Lung (tissue), 12 donors: ENCODE results near the gene CHRM3. TPM values are rescaled to one million over a fixed set of nuclear protein-coding genes. Genes with fewer than 3 reads are reported as not detected.

Source experiments
- ATAC-seq: fragments of 200-7000 bp; cut with Tn5 transposase; one replicate; pipeline ENCODE4 v1.9.1; 2020; ENCODE audit warnings: moderate number of reproducible peaks; ENCODE audit not compliant: insufficient read depth, low FRiP score
- DNase-seq, 3 donors: peaks; one replicate each; pipeline ENCODE4 v3.0.0-alpha.2; 2013 to 2017
- H3K27ac ChIP-seq, 2 donors: one replicate each; pipeline ENCODE4 v1.5.1; 2013; ENCODE audit warnings: mild to moderate bottlenecking in 2 of 2, moderate library complexity in 2 of 2, control low read depth in 1 of 2, inconsistent platforms in 1 of 2, low read depth in 1 of 2, low read length in 1 of 2
- H3K27me3 ChIP-seq, 3 donors: one replicate each; pipeline ENCODE4 v1.5.1; 2013; ENCODE audit warnings: low read length in 2 of 3; ENCODE audit not compliant: control insufficient read depth in 3 of 3, insufficient read depth in 3 of 3
- H3K36me3 ChIP-seq, 4 donors: one replicate each; pipeline ENCODE4 v1.5.1; 2013; ENCODE audit warnings: low read length in 4 of 4, mild to moderate bottlenecking in 1 of 4, moderate library complexity in 1 of 4; ENCODE audit not compliant: control insufficient read depth in 4 of 4, insufficient read depth in 4 of 4
- H3K4me1 ChIP-seq, 5 donors: one replicate each; pipeline ENCODE4 v1.5.1; 2013; ENCODE audit warnings: low read length in 5 of 5, mild to moderate bottlenecking in 2 of 5, moderate library complexity in 1 of 5; ENCODE audit not compliant: control insufficient read depth in 5 of 5, insufficient read depth in 5 of 5
- H3K4me3 ChIP-seq: one replicate; pipeline ENCODE4 v1.5.1; 2013; ENCODE audit warnings: mild to moderate bottlenecking, control low read depth, moderate library complexity
- H3K9ac ChIP-seq, 2 donors: one replicate each; pipeline ENCODE4 v1.5.1; 2013; ENCODE audit warnings: low read length in 2 of 2, control low read depth in 1 of 2; ENCODE audit not compliant: insufficient read depth in 1 of 2
- H3K9me3 ChIP-seq, 4 donors: one replicate each; pipeline ENCODE4 v1.5.1; 2013; ENCODE audit warnings: low read length in 3 of 4, mild to moderate bottlenecking in 1 of 4, moderate library complexity in 1 of 4; ENCODE audit not compliant: control insufficient read depth in 4 of 4, insufficient read depth in 3 of 4
- WGBS, 2 donors: extraction: QIAGEN DNeasy Blood & Tissue Kit; methylation state at CpG; one replicate each; pipeline ENCODE4 v1.1.7; 2013; 5-methylcytosine and 5-hydroxymethylcytosine counted together
- polyA plus RNA-seq, 2 donors: library from polyadenylated mRNA; stranded (reverse); fragments of 200-250 nt; gene quantifications; one replicate each; pipeline ENCODE4 v1.2.1, GENCODE V29; 2013
- total RNA-seq, 2 donors: library from RNA; depleted of rRNA in 1 of 2; stranded (reverse); fragments of >200 nt in 1 of 2; gene quantifications; one replicate each; pipeline ENCODE4 v1.2.1, GENCODE V29; 2014 to 2021
- TF ChIP-seq, protein P1 (sequence below): IDR thresholded peaks from 2 replicates; pipeline ENCODE4 v1.5.1; 2012; ENCODE audit warnings: mild to moderate bottlenecking; ENCODE audit errors: control extremely low read depth, extremely low read depth
- donor health status: control.
- donor health status: control.
- donor health status: Bipolar disorder and iron deficiency.
- donor health status: healthy.
- donor health status: DM: yes; HTN: yes; CAD: no.

CHRM3 gene
- total and polyA plus RNA-seq, 4 donors: 0.91 to 9.2 (median 4.3) TPM

DNA sequence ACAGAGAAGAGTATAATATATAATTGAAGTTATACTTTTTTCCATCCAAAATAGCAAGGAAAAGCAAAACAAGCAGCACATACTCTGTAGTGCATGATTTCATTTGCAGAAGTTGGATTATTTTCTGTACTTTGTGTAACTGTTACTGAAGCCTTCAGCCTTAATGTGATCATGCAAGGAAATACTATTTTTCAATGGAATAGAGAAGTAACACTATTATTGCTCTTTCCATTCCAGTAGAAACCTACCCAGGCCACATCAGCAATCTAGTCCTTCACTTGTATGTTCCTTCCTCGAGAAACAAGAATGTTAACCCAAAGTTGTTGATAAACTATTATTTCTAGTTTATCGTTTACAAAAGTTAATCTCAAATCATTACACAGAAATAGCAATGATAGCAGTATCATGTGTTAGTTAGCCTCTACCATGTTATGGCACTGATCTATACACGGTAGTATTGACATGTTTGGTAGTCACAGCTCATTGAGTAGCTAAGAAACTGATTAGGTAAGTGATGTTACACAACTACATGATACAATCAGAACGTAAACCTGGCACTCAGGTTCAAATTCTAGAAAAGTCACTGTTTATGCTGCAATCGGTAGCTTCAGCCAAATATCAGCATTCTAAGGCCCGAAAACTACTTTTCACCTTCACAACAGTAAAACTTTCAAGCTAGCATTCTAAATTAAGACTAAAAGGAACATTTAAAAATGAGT is 37.6 kb upstream of the CHRM3 start:
- Histone ChIP-seq H3K4me1 (no peaks in the 10 kb centered on the region), H3K36me3 (no peaks in the 10 kb centered on the region), H3K9ac (no peak overlapping the region), H3K9me3 (no peaks in the 10 kb centered on the region), H3K27me3 (no peaks in the 10 kb centered on the region), H3K4me3 (no peak overlapping the region), H3K27ac (no peak overlapping the region)
- WGBS, 2 donors: 85 to 87% methylated on average over 6 of the region's 6 CpGs
- ATAC-seq (no peak), DNase-seq (no peak)
- TF ChIP-seq, protein P1, sequence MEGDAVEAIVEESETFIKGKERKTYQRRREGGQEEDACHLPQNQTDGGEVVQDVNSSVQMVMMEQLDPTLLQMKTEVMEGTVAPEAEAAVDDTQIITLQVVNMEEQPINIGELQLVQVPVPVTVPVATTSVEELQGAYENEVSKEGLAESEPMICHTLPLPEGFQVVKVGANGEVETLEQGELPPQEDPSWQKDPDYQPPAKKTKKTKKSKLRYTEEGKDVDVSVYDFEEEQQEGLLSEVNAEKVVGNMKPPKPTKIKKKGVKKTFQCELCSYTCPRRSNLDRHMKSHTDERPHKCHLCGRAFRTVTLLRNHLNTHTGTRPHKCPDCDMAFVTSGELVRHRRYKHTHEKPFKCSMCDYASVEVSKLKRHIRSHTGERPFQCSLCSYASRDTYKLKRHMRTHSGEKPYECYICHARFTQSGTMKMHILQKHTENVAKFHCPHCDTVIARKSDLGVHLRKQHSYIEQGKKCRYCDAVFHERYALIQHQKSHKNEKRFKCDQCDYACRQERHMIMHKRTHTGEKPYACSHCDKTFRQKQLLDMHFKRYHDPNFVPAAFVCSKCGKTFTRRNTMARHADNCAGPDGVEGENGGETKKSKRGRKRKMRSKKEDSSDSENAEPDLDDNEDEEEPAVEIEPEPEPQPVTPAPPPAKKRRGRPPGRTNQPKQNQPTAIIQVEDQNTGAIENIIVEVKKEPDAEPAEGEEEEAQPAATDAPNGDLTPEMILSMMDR: no peak

DNA sequence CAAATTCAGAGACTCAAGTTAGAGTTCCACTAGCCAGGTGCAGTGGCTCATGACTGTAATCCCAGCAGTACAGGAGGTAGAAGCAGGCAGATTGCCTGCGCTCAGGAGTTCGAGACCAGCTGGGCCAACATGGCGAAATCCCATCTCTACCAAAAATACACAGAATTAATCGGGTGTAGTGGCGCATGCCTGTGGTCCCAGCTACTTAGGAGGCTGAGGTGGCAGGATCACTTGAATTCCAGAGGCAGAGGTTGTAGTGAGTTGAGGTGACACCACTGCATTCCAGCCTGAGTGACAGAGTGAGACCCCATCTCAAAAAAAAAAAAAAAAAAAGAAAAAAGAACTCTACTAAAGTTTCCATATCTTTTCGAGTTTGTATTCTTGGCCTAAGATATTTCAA is 36.7 kb upstream of the CHRM3 start:
- WGBS, 2 donors: 95 to 96% methylated on average over 6 of the region's 6 CpGs
- TF ChIP-seq, protein P1: no peak
- no peaks in the 10 kb centered on the region for H3K36me3 ChIP-seq
- no peak overlapping the region for H3K27ac ChIP-seq
- no peaks in the 10 kb centered on the region for H3K4me1 ChIP-seq
- no peaks in the 10 kb centered on the region for H3K9me3 ChIP-seq
- ATAC-seq: no peak
- no peak for DNase-seq
- no peak overlapping the region for H3K4me3 ChIP-seq
- H3K9ac ChIP-seq: no peak overlapping the region
- no peaks in the 10 kb centered on the region for H3K27me3 ChIP-seq

DNA sequence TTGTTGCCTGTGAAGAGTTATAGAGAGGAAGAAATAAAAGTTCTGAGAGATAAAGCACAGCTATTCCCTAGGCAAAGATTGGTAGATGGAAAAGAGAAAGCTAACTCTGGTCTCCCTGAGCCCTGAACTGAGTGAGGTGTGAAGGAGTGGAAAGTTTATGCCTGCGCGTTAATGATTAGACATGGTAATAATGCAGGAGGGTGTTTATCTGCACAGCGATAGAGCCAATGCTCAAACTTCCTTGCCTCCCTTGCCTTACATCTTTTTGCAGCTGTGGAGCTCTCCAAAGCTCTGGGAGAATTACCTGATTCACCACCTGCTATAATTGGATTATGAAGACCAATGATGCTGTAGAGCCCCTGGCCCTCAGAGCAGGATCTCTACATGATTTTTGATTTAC is 32.8 kb upstream of the CHRM3 start:
- H3K9me3 ChIP-seq: no peaks in the 10 kb centered on the region
- ATAC-seq (no peak), DNase-seq (peak in 1 of 3 donors; percentile 25)
- H3K36me3 ChIP-seq: no peaks in the 10 kb centered on the region
- H3K4me3 ChIP-seq: no peak overlapping the region
- H3K4me1 ChIP-seq: no peaks in the 10 kb centered on the region
- H3K27me3 ChIP-seq: no peaks in the 10 kb centered on the region
- no peak overlapping the region for H3K27ac ChIP-seq
- WGBS, 2 donors: 71 to 85% methylated on average over 3 of the region's 3 CpGs
- H3K9ac ChIP-seq: no peak overlapping the region
- TF ChIP-seq, protein P1: no peak

DNA sequence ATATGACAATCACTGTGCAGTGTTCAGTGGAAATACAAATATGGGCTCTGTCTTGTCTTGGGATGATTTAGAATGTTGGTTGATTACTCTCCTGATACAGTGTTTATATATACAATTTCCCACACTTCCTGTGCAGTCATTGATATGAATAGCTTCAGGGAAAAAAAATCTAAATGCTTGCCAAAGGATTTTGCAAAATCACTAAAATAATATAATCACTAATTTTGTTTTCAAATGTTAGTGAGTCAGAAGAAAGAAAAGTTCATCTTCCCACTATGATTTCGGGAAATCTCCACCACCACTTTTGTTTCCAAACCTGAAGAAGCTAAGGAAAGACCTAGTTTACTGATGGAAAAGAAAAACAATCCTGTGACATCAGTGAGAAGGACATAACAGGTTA is 32.1 kb upstream of the CHRM3 start:
- Histone ChIP-seq H3K4me3 (no peak overlapping the region), H3K36me3 (no peaks in the 10 kb centered on the region), H3K4me1 (no peaks in the 10 kb centered on the region), H3K27me3 (no peaks in the 10 kb centered on the region), H3K9ac (no peak overlapping the region), H3K27ac (no peak overlapping the region), H3K9me3 (no peaks in the 10 kb centered on the region)
- ATAC-seq: no peak
- TF ChIP-seq, protein P1: no peak
- WGBS, 2 donors: 58 to 89% methylated on average over 1 of the region's 1 CpG
- DNase-seq: peak in 1 of 3 donors; percentile 4
